ENCODE measurements around the gene GFER.
"Not testable (repeated sequence)": the region's sequence is repeated elsewhere in the genome, so short reads cannot be mapped to it uniquely, and the experiment has no call there.

Gene GFER

GRCh38 chr16:1983544-1984346, at the start of gene GFER:
TSS of gene GFER (plus strand) at chr16:1984193. CDS start at chr16:1984219, 26 bp downstream.
- DNase-seq, result peak; percentile 49

- DNase-seq, result no peak
Observed at GRCh38 chr16:1936945-1937479, 47.0 kb upstream of the GFER start.

- DNase-seq, result no peak
Observed at GRCh38 chr16:1938316-1938715, 45.7 kb upstream of the GFER start.

- DNase-seq, result no peak
Observed at GRCh38 chr16:1938910-1939309, 45.1 kb upstream of the GFER start.

GRCh38 chr16:1939833-1940232, 44.2 kb upstream of the GFER start:
- not testable (repeated sequence) for DNase-seq

GRCh38 chr16:1940273-1941161, 43.5 kb upstream of the GFER start:
- DNase-seq, result no peak

- DNase-seq, result no peak
Observed at GRCh38 chr16:1941162-1942046, 42.6 kb upstream of the GFER start.

- DNase-seq, result no peak
Observed at GRCh38 chr16:1942047-1942809, 41.8 kb upstream of the GFER start.

- DNase-seq, result peak; percentile 99
Observed at GRCh38 chr16:1942810-1943726, 40.9 kb upstream of the GFER start, which contains the start of gene MSRB1. TSS of gene MSRB1 (minus strand) at chr16:1943199. CDS start at chr16:1943156, 43 bp downstream.

- DNase-seq, result no peak
Observed at GRCh38 chr16:1944612-1945199, 39.3 kb upstream of the GFER start.

GRCh38 chr16:1945559-1946391, 38.2 kb upstream of the GFER start:
- DNase-seq, result no peak

GRCh38 chr16:1946495-1947368, 37.3 kb upstream of the GFER start:
- DNase-seq, result no peak

GRCh38 chr16:1947369-1947670, 36.7 kb upstream of the GFER start:
- DNase-seq, result no peak

GRCh38 chr16:1949507-1949906, 34.5 kb upstream of the GFER start:
- no peak for DNase-seq

GRCh38 chr16:1950047-1950446, 33.9 kb upstream of the GFER start:
- DNase-seq, result no peak

GRCh38 chr16:1950559-1950958, 33.4 kb upstream of the GFER start:
- DNase-seq, result no peak

GRCh38 chr16:1953734-1954133, 30.3 kb upstream of the GFER start:
- no peak for DNase-seq

- not testable (repeated sequence) for DNase-seq
Observed at GRCh38 chr16:1957434-1958142, 26.4 kb upstream of the GFER start.
